IMR-90 (cell line): ENCODE results near the gene RRAGD. TPM values are rescaled to one million over a fixed set of nuclear protein-coding genes. Genes with fewer than 3 reads are reported as not detected.

ENCODE experiments used
- ATAC-seq: fragments of 200-7000 bp; cut with Tn5 transposase; 2 replicates; pipeline ENCODE4 v1.9.1; 2020; ENCODE audit warnings: low read depth, mild to moderate bottlenecking, moderate library complexity
- BruUV-seq: library from RNA; stranded (reverse); fragments of 400-500 nt; replicated peaks from 2 replicates; lab custom pipeline; 2021; lab: Mats Ljungman, UMichigan
- CTCF ChIA-PET: fragments of 300-600 bp; formaldehyde crosslinking; extraction: SDS; loops from one replicate; lab custom pipeline; 2021; ENCODE audit warnings: antibody characterized with exemption; lab: Yijun Ruan, JAX
- POLR2A ChIA-PET: fragments of 300-600 bp; sonication (Branson Sonifier 250); formaldehyde crosslinking; loops from one replicate; lab custom pipeline; 2022; ENCODE audit warnings: antibody characterized with exemption; ENCODE audit not compliant: unreplicated experiment; lab: Charles Lee
- DNase-seq: peaks from one replicate; pipeline ENCODE4 v3.0.0; 2013
- H2AFZ ChIP-seq: replicated peaks from 2 replicates; pipeline ENCODE3; 2013; ENCODE audit warnings: low read length, mild to moderate bottlenecking; ENCODE audit not compliant: poor library complexity
- H2AK5ac ChIP-seq: 2 replicates; pipeline ENCODE4 v1.6.1; 2013; ENCODE audit warnings: low read depth, low read length, inconsistent platforms
- H2AK9ac ChIP-seq: replicated peaks from 2 replicates; pipeline ENCODE3; 2013; ENCODE audit warnings: mild to moderate bottlenecking, low read depth, low read length, moderate library complexity; ENCODE audit not compliant: poor library complexity
- H2BK120ac ChIP-seq: 2 replicates; pipeline ENCODE4 v1.6.1; 2013; ENCODE audit warnings: low read depth, low read length, inconsistent platforms
- H2BK15ac ChIP-seq: 3 replicates; pipeline ENCODE4 v1.6.1; 2013; ENCODE audit warnings: low read depth, low read length, inconsistent platforms
- H2BK20ac ChIP-seq: 2 replicates; pipeline ENCODE4 v1.6.1; 2013; ENCODE audit warnings: low read depth, mild to moderate bottlenecking, inconsistent platforms, low read length, moderate library complexity
- H2BK5ac ChIP-seq: 2 replicates; pipeline ENCODE4 v1.6.1; 2013; ENCODE audit warnings: mild to moderate bottlenecking, low read depth, low read length, inconsistent platforms; ENCODE audit not compliant: poor library complexity, severe bottlenecking
- H3K14ac ChIP-seq: replicated peaks from 2 replicates; pipeline ENCODE4 v1.6.1; 2013; ENCODE audit warnings: low read depth, low read length, inconsistent platforms
- H3K18ac ChIP-seq: 2 replicates; pipeline ENCODE4 v1.6.1; 2013; ENCODE audit warnings: low read depth, low read length, control low read depth
- H3K23ac ChIP-seq: 2 replicates; pipeline ENCODE4 v1.6.1; 2013; ENCODE audit warnings: low read depth, low read length, inconsistent platforms
- H3K27ac ChIP-seq: 2 replicates; pipeline ENCODE4 v1.5.1; 2013; ENCODE audit warnings: mild to moderate bottlenecking, control low read depth, low read length; ENCODE audit not compliant: insufficient read depth
- H3K27me3 ChIP-seq: 2 replicates; pipeline ENCODE4 v1.6.1; 2013; ENCODE audit warnings: low read length; ENCODE audit not compliant: control insufficient read depth, insufficient read depth
- H3K36me3 ChIP-seq: 2 replicates; pipeline ENCODE4 v1.6.1; 2013; ENCODE audit warnings: low read length, mixed read lengths; ENCODE audit not compliant: control insufficient read depth, insufficient read depth
- H3K4ac ChIP-seq: 2 replicates; pipeline ENCODE4 v1.6.1; 2013; ENCODE audit warnings: low read depth, low read length, inconsistent platforms
- H3K4me1 ChIP-seq: 2 replicates; pipeline ENCODE4 v1.6.1; 2013; ENCODE audit warnings: low read length, mixed read lengths; ENCODE audit not compliant: control insufficient read depth, insufficient read depth
- H3K4me2 ChIP-seq: 2 replicates; pipeline ENCODE4 v1.6.1; 2013; ENCODE audit warnings: low read depth, mild to moderate bottlenecking, control low read depth, low read length, moderate library complexity
- H3K4me3 ChIP-seq: 2 replicates; pipeline ENCODE4 v1.5.1; 2013; ENCODE audit warnings: low read depth, mild to moderate bottlenecking, control low read depth, low read length, moderate library complexity; ENCODE audit not compliant: insufficient read depth
- H3K56ac ChIP-seq: 2 replicates; pipeline ENCODE4 v1.6.1; 2013; ENCODE audit warnings: low read length, inconsistent platforms; ENCODE audit not compliant: insufficient read depth; ENCODE audit errors: extremely low read depth
- H3K79me1 ChIP-seq, 2 experiments: 2 replicates each; pipeline ENCODE4 v1.6.1; 2013; ENCODE audit warnings: low read length in 2 of 2, inconsistent platforms in 1 of 2, low read depth in 1 of 2
- H3K9ac ChIP-seq: 2 replicates; pipeline ENCODE4 v1.6.1; 2013; ENCODE audit warnings: low read depth, low read length, control low read depth
- H3K9me1 ChIP-seq: 2 replicates; pipeline ENCODE4 v1.6.1; 2013; ENCODE audit warnings: low read length, inconsistent platforms; ENCODE audit not compliant: insufficient read depth
- H3K9me3 ChIP-seq: 2 replicates; pipeline ENCODE4 v1.6.1; 2013; ENCODE audit warnings: low read length; ENCODE audit not compliant: control insufficient read depth, insufficient read depth
- H4K20me1 ChIP-seq: 2 replicates; pipeline ENCODE4 v1.6.1; 2013; ENCODE audit warnings: low read length, inconsistent platforms; ENCODE audit not compliant: insufficient read depth
- H4K5ac ChIP-seq: 2 replicates; pipeline ENCODE4 v1.6.1; 2013; ENCODE audit warnings: mild to moderate bottlenecking, low read depth, low read length, control low read depth
- H4K8ac ChIP-seq, 2 experiments: 2 replicates each; pipeline ENCODE4 v1.6.1; 2013; ENCODE audit warnings: low read depth in 2 of 2, low read length in 2 of 2, control low read depth in 1 of 2, inconsistent platforms in 1 of 2
- H4K91ac ChIP-seq: 2 replicates; pipeline ENCODE4 v1.6.1; 2013; ENCODE audit warnings: low read depth, low read length, inconsistent platforms; ENCODE audit not compliant: insufficient read depth
- BHLHE40 ChIP-seq: fragments of 150-350 bp; IDR thresholded peaks from 2 replicates; pipeline ENCODE4 v1.6.1; 2016; ENCODE audit warnings: mild to moderate bottlenecking, low read depth, low read length
- CEBPB ChIP-seq: IDR thresholded peaks from 2 replicates; pipeline ENCODE4 v1.6.1; 2012; ENCODE audit warnings: low read depth, low read length, improper control_type of control experiment
- CHD1 ChIP-seq: IDR thresholded peaks from 2 replicates; pipeline ENCODE4 v1.6.1; 2012; ENCODE audit warnings: low read depth, low read length, improper control_type of control experiment
- CTCF ChIP-seq: conservative IDR thresholded peaks from 2 replicates; pipeline ENCODE4 v1.5.1; 2012; ENCODE audit warnings: mild to moderate bottlenecking, low read depth, low read length, improper control_type of control experiment
- FOS ChIP-seq: fragments of 150-350 bp; IDR thresholded peaks from 2 replicates; pipeline ENCODE4 v1.6.1; 2016; ENCODE audit warnings: low read depth, low read length
- MAFK ChIP-seq: IDR thresholded peaks from 2 replicates; pipeline ENCODE4 v1.6.1; 2012; ENCODE audit warnings: low read depth, low read length, improper control_type of control experiment
- MAZ ChIP-seq: IDR thresholded peaks from 2 replicates; pipeline ENCODE4 v1.6.1; 2012; ENCODE audit warnings: low read depth, mild to moderate bottlenecking, low read length, improper control_type of control experiment, moderate library complexity, borderline replicate concordance
- MXI1 ChIP-seq: IDR thresholded peaks from 2 replicates; pipeline ENCODE4 v1.6.1; 2012; ENCODE audit warnings: low read depth, mild to moderate bottlenecking, low read length, moderate library complexity, borderline replicate concordance
- NFE2L2 ChIP-seq: fragments of 150-350 bp; IDR thresholded peaks from 2 replicates; pipeline ENCODE4 v1.6.1; 2016; ENCODE audit warnings: low read depth, mild to moderate bottlenecking, low read length
- POLR2A ChIP-seq: IDR thresholded peaks from 2 replicates; pipeline ENCODE4 v1.6.1; 2012; ENCODE audit warnings: mild to moderate bottlenecking, low read depth, low read length
- RAD21 ChIP-seq: IDR thresholded peaks from 2 replicates; pipeline ENCODE4 v1.6.1; 2012; ENCODE audit warnings: low read length, improper control_type of control experiment
- WGBS, 2 experiments: methylation state at CpG; one replicate each; pipeline versions ENCODE4 v1.1.5 to v1.1.7; 2013; ENCODE audit warnings: missing lambda C conversion rate in 2 of 2; ENCODE audit not compliant: insufficient read length in 1 of 2; ENCODE audit errors: extremely low coverage in 2 of 2; 5-methylcytosine and 5-hydroxymethylcytosine counted together
- dilution Hi-C: fragments of 300-500 bp; cut with HindIII; formaldehyde crosslinking; loops from one replicate; pipeline ENCODE4 v1.14.3; 2018; ENCODE audit warnings: low sequenced_read_pairs; ENCODE audit not compliant: unreplicated experiment
- in situ Hi-C: fragments of 300-500 bp; cut with MboI; formaldehyde crosslinking; loops from 3 replicates; pipeline ENCODE4 v1.14.3; 2019; ENCODE audit warnings: low sequenced_read_pairs, inconsistent platforms, mixed read lengths
- intact Hi-C: fragments of 100-400 bp; cut with micrococcal nuclease; formaldehyde crosslinking; loops from 2 replicates; pipeline ENCODE4 v1.10.0; 2022
- polyA plus RNA-seq, 3 experiments: library from polyadenylated mRNA; depleted of rRNA; stranded (reverse); fragments of >200 nt; gene quantifications; 2 replicates each; pipeline ENCODE4 v1.2.3, GENCODE V29; 2012; ENCODE audit warnings: low replicate concordance in 1 of 3
- total RNA-seq: library from RNA; depleted of rRNA; stranded (reverse); fragments of >200 nt; gene quantifications from 2 replicates; pipeline ENCODE4 v1.2.3, GENCODE V29; 2012

RRAGD gene
- total and polyA plus RNA-seq, 2 of the 4 experiments (the other 2 are of a cell fraction), result not detected

DNA sequence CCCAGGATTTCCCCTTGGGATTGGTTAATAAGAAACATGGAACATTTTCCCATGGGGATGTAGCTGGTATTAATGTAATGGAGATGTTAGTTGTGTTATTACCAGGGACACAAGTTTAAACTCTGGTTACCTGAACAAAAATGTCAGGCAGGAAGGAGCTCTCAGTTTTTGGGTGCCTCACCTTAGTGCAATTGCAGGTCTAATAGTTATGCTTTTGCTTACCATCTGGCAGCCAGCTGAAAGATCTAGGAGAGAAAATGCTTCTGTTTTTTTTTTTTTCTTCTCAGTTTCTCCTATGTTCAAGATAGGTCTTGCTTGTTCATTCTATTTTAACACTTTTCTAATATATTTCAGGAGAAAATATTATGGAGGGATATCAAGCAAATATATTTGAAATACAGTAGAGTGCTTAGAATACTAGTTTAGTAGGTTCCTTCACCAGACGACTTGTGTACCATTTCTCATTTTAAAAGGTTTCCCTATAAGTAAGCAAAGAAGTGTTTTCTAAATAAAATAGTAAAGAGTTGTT lies 55.4 kb downstream of the RRAGD start:
- no peak for ATAC-seq
- H2BK15ac ChIP-seq, result no peak overlapping the region
- no peak overlapping the region for H2BK20ac ChIP-seq
- H4K20me1 ChIP-seq, result no peaks in the 10 kb centered on the region
- no peak overlapping the region for H2AFZ ChIP-seq
- POLR2A ChIA-PET, result no interaction called here
- no peak overlapping the region for H2AK5ac ChIP-seq
- H2BK5ac ChIP-seq, result no peak overlapping the region
- dilution Hi-C loops, result no loop called here
- no TSS peak for BruUV-seq
- H3K27ac ChIP-seq, result no peak overlapping the region
- H2BK120ac ChIP-seq, result no peak overlapping the region
- H3K79me1 ChIP-seq, result peaks cover 0 to 8% of the 10 kb centered on the region in 2 experiments; a peak in 2 of 4 replicates
- H4K91ac ChIP-seq, result no peak overlapping the region
- no peak overlapping the region for H3K18ac ChIP-seq
- no peak overlapping the region for H3K4me2 ChIP-seq
- no peak overlapping the region for H3K14ac ChIP-seq
- CTCF ChIA-PET, result interaction anchor here (0.6 to 2.3 kb wide), 3 partner anchors 11 to 55 kb away, joined by 5 to 8 read pairs (median 8); no protein-coding TSS in a partner anchor
- H3K4me3 ChIP-seq, result no peak overlapping the region
- no peak overlapping the region for H3K9ac ChIP-seq
- no peak overlapping the region for H2AK9ac ChIP-seq
- in situ Hi-C loops, result loop anchor here (25.0 kb wide), 2 partner anchors 219 to 369 kb away; partner anchors contain the start of gene PM20D2
- H3K4me1 ChIP-seq, result no peaks in the 10 kb centered on the region
- no peak overlapping the region for H3K23ac ChIP-seq
- no peak overlapping the region for H4K8ac ChIP-seq
- no CpG with 5 or more reads among the region's 1 CpG for WGBS, 2 experiments
- no peaks in the 10 kb centered on the region for H3K9me1 ChIP-seq
- H4K5ac ChIP-seq, result no peak overlapping the region
- no peak for DNase-seq
- no peaks in the 10 kb centered on the region for H3K9me3 ChIP-seq
- no peak overlapping the region for H3K4ac ChIP-seq
- TF ChIP-seq NFE2L2 (no peak), CEBPB (no peak), MXI1 (no peak), MAFK (no peak), CHD1 (no peak), RAD21 (no peak), POLR2A (no peak), FOS (no peak), MAZ (no peak), BHLHE40 (no peak), CTCF (no peak)
- intact Hi-C loops, result no loop called here
- H3K36me3 ChIP-seq, result no peaks in the 10 kb centered on the region
- H3K27me3 ChIP-seq, result no peaks in the 10 kb centered on the region
- no peak overlapping the region for H3K56ac ChIP-seq
